IMR-90 (cell line): Measurements from ENCODE around the gene SLC25A41. TPM values are rescaled to one million over a fixed set of nuclear protein-coding genes. Genes with fewer than 3 reads are reported as not detected.
"Not testable (repeated sequence)": the region's sequence is repeated elsewhere in the genome, so short reads cannot be mapped to it uniquely, and the experiment has no call there.

Experiments
- ATAC-seq: fragments of 200-7000 bp; cut with Tn5 transposase; 2 replicates; pipeline ENCODE4 v1.9.1; 2020; ENCODE audit warnings: low read depth, mild to moderate bottlenecking, moderate library complexity
- BruUV-seq: library from RNA; stranded (reverse); fragments of 400-500 nt; replicated peaks from 2 replicates; lab custom pipeline; 2021; lab: Mats Ljungman, UMichigan
- CTCF ChIA-PET: fragments of 300-600 bp; formaldehyde crosslinking; extraction: SDS; loops from one replicate; lab custom pipeline; 2021; ENCODE audit warnings: antibody characterized with exemption; lab: Yijun Ruan, JAX
- POLR2A ChIA-PET: fragments of 300-600 bp; sonication (Branson Sonifier 250); formaldehyde crosslinking; loops from one replicate; lab custom pipeline; 2022; ENCODE audit warnings: antibody characterized with exemption; ENCODE audit not compliant: unreplicated experiment; lab: Charles Lee
- DNase-seq: peaks from one replicate; pipeline ENCODE4 v3.0.0; 2013
- H2AFZ ChIP-seq: replicated peaks from 2 replicates; pipeline ENCODE3; 2013; ENCODE audit warnings: low read length, mild to moderate bottlenecking; ENCODE audit not compliant: poor library complexity
- H2AK5ac ChIP-seq: 2 replicates; pipeline ENCODE4 v1.6.1; 2013; ENCODE audit warnings: low read depth, low read length, inconsistent platforms
- H2AK9ac ChIP-seq: replicated peaks from 2 replicates; pipeline ENCODE3; 2013; ENCODE audit warnings: mild to moderate bottlenecking, low read depth, low read length, moderate library complexity; ENCODE audit not compliant: poor library complexity
- H2BK120ac ChIP-seq: 2 replicates; pipeline ENCODE4 v1.6.1; 2013; ENCODE audit warnings: low read depth, low read length, inconsistent platforms
- H2BK15ac ChIP-seq: 3 replicates; pipeline ENCODE4 v1.6.1; 2013; ENCODE audit warnings: low read depth, low read length, inconsistent platforms
- H2BK20ac ChIP-seq: 2 replicates; pipeline ENCODE4 v1.6.1; 2013; ENCODE audit warnings: low read depth, mild to moderate bottlenecking, inconsistent platforms, low read length, moderate library complexity
- H2BK5ac ChIP-seq: 2 replicates; pipeline ENCODE4 v1.6.1; 2013; ENCODE audit warnings: mild to moderate bottlenecking, low read depth, low read length, inconsistent platforms; ENCODE audit not compliant: poor library complexity, severe bottlenecking
- H3K14ac ChIP-seq: replicated peaks from 2 replicates; pipeline ENCODE4 v1.6.1; 2013; ENCODE audit warnings: low read depth, low read length, inconsistent platforms
- H3K18ac ChIP-seq: 2 replicates; pipeline ENCODE4 v1.6.1; 2013; ENCODE audit warnings: low read depth, low read length, control low read depth
- H3K23ac ChIP-seq: 2 replicates; pipeline ENCODE4 v1.6.1; 2013; ENCODE audit warnings: low read depth, low read length, inconsistent platforms
- H3K27ac ChIP-seq: 2 replicates; pipeline ENCODE4 v1.5.1; 2013; ENCODE audit warnings: mild to moderate bottlenecking, control low read depth, low read length; ENCODE audit not compliant: insufficient read depth
- H3K27me3 ChIP-seq: 2 replicates; pipeline ENCODE4 v1.6.1; 2013; ENCODE audit warnings: low read length; ENCODE audit not compliant: control insufficient read depth, insufficient read depth
- H3K36me3 ChIP-seq: 2 replicates; pipeline ENCODE4 v1.6.1; 2013; ENCODE audit warnings: low read length, mixed read lengths; ENCODE audit not compliant: control insufficient read depth, insufficient read depth
- H3K4ac ChIP-seq: 2 replicates; pipeline ENCODE4 v1.6.1; 2013; ENCODE audit warnings: low read depth, low read length, inconsistent platforms
- H3K4me1 ChIP-seq: 2 replicates; pipeline ENCODE4 v1.6.1; 2013; ENCODE audit warnings: low read length, mixed read lengths; ENCODE audit not compliant: control insufficient read depth, insufficient read depth
- H3K4me2 ChIP-seq: 2 replicates; pipeline ENCODE4 v1.6.1; 2013; ENCODE audit warnings: low read depth, mild to moderate bottlenecking, control low read depth, low read length, moderate library complexity
- H3K4me3 ChIP-seq: 2 replicates; pipeline ENCODE4 v1.5.1; 2013; ENCODE audit warnings: low read depth, mild to moderate bottlenecking, control low read depth, low read length, moderate library complexity; ENCODE audit not compliant: insufficient read depth
- H3K56ac ChIP-seq: 2 replicates; pipeline ENCODE4 v1.6.1; 2013; ENCODE audit warnings: low read length, inconsistent platforms; ENCODE audit not compliant: insufficient read depth; ENCODE audit errors: extremely low read depth
- H3K79me1 ChIP-seq, 2 experiments: 2 replicates each; pipeline ENCODE4 v1.6.1; 2013; ENCODE audit warnings: low read length in 2 of 2, inconsistent platforms in 1 of 2, low read depth in 1 of 2
- H3K9ac ChIP-seq: 2 replicates; pipeline ENCODE4 v1.6.1; 2013; ENCODE audit warnings: low read depth, low read length, control low read depth
- H3K9me1 ChIP-seq: 2 replicates; pipeline ENCODE4 v1.6.1; 2013; ENCODE audit warnings: low read length, inconsistent platforms; ENCODE audit not compliant: insufficient read depth
- H3K9me3 ChIP-seq: 2 replicates; pipeline ENCODE4 v1.6.1; 2013; ENCODE audit warnings: low read length; ENCODE audit not compliant: control insufficient read depth, insufficient read depth
- H4K20me1 ChIP-seq: 2 replicates; pipeline ENCODE4 v1.6.1; 2013; ENCODE audit warnings: low read length, inconsistent platforms; ENCODE audit not compliant: insufficient read depth
- H4K5ac ChIP-seq: 2 replicates; pipeline ENCODE4 v1.6.1; 2013; ENCODE audit warnings: mild to moderate bottlenecking, low read depth, low read length, control low read depth
- H4K8ac ChIP-seq, 2 experiments: 2 replicates each; pipeline ENCODE4 v1.6.1; 2013; ENCODE audit warnings: low read depth in 2 of 2, low read length in 2 of 2, control low read depth in 1 of 2, inconsistent platforms in 1 of 2
- H4K91ac ChIP-seq: 2 replicates; pipeline ENCODE4 v1.6.1; 2013; ENCODE audit warnings: low read depth, low read length, inconsistent platforms; ENCODE audit not compliant: insufficient read depth
- BHLHE40 ChIP-seq: fragments of 150-350 bp; IDR thresholded peaks from 2 replicates; pipeline ENCODE4 v1.6.1; 2016; ENCODE audit warnings: mild to moderate bottlenecking, low read depth, low read length
- WGBS, 2 experiments: methylation state at CpG; one replicate each; pipeline versions ENCODE4 v1.1.5 to v1.1.7; 2013; ENCODE audit warnings: missing lambda C conversion rate in 2 of 2; ENCODE audit not compliant: insufficient read length in 1 of 2; ENCODE audit errors: extremely low coverage in 2 of 2; 5-methylcytosine and 5-hydroxymethylcytosine counted together
- dilution Hi-C: fragments of 300-500 bp; cut with HindIII; formaldehyde crosslinking; loops from one replicate; pipeline ENCODE4 v1.14.3; 2018; ENCODE audit warnings: low sequenced_read_pairs; ENCODE audit not compliant: unreplicated experiment
- in situ Hi-C: fragments of 300-500 bp; cut with MboI; formaldehyde crosslinking; loops from 3 replicates; pipeline ENCODE4 v1.14.3; 2019; ENCODE audit warnings: low sequenced_read_pairs, inconsistent platforms, mixed read lengths
- intact Hi-C: fragments of 100-400 bp; cut with micrococcal nuclease; formaldehyde crosslinking; loops from 2 replicates; pipeline ENCODE4 v1.10.0; 2022
- polyA plus RNA-seq, 3 experiments: library from polyadenylated mRNA; depleted of rRNA; stranded (reverse); fragments of >200 nt; gene quantifications; 2 replicates each; pipeline ENCODE4 v1.2.3, GENCODE V29; 2012; ENCODE audit warnings: low replicate concordance in 1 of 3
- total RNA-seq: library from RNA; depleted of rRNA; stranded (reverse); fragments of >200 nt; gene quantifications from 2 replicates; pipeline ENCODE4 v1.2.3, GENCODE V29; 2012

The SLC25A41 gene
- total and polyA plus RNA-seq, 2 of the 4 experiments (the other 2 are of a cell fraction) = not detected

DNA sequence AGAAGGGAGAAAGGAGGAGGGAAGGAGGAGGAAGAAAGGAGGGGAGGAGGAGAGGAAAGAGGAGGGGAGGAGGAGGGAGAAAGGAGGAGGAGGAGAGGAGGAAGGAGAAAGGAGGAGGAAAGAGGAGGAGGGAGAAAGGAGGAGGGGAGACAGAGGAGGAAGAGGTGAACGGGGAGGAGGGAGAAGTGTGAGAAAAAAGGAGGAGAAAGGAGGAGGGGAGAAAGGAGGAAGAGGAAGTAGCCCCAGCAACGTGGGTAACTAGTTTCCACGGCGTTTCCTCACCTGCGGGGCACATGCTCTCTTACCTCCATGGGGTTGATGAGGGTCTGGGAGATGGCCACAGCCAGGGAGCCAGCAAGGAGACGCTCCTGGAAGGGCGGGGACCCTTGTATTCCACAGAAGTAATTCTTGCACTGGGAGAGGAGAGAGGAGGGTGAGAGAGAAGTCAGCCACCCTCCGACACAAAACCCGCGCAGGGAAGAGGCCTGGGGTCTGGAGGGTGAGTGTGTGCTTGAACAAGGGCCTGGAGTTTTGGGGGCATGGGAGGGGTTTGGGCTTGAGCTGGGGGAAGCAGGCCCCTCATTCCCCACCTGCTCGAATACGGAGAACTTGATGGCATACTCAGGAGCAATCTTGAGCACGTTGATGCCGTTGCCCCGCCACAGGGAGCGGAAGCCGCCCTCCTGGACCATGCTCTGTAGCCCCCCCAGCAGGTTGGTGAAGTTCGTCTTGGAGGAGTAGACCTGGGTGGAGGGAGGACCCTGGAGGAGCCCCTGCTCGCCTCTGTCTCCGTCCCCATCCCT is 3.9 kb downstream of the SLC25A41 start (continued):
- TF ChIP-seq BHLHE40 = no peak

DNA sequence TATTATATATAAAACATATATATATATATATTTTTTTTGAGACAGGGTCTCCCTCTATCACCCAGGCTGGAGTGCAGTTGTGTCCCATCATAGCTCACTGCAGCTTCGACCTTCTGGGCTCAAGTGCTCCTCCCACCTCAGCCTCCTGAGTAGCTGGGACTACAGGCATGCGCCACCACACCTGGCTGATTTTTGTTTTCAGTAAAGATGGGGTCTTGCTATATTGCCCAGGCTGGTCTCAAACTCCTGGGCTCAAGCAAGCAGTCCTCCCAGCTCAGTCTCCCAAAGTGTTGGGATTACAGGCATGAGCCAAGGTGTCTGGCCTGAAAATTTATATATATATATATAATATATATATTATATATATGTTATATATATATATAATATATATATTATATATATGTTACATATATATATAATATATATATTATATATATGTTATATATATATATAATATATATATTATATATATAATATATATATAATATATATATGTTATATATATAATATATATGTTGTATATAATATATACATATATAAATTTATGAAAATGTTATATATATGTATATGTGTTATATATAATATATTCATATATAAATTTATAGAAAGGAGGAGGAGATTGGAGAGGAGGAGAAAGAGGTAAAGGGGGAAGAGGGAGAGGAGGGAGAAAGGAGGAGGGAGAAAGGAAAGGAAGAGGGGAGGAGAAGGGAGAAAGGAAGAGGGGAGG is 4.7 kb downstream of the SLC25A41 start:
- H3K4me1 ChIP-seq, H3K9me3 ChIP-seq, H3K4me2 ChIP-seq, H2BK15ac ChIP-seq, H3K23ac ChIP-seq, H2BK20ac ChIP-seq, H2AK9ac ChIP-seq, H2AK5ac ChIP-seq, in situ Hi-C loops, H2BK120ac ChIP-seq, H4K20me1 ChIP-seq, H3K18ac ChIP-seq, DNase-seq, BruUV-seq, H3K79me1 ChIP-seq, H3K9ac ChIP-seq, ATAC-seq, H4K91ac ChIP-seq, H3K9me1 ChIP-seq, H3K4me3 ChIP-seq, H2AFZ ChIP-seq, H4K5ac ChIP-seq, H3K36me3 ChIP-seq, H3K56ac ChIP-seq, H3K27ac ChIP-seq, H3K4ac ChIP-seq, H3K14ac ChIP-seq, intact Hi-C loops, H3K27me3 ChIP-seq, H4K8ac ChIP-seq, H2BK5ac ChIP-seq, CTCF ChIA-PET, POLR2A ChIA-PET, dilution Hi-C loops: not testable (repeated sequence)
- no CpG with 5 or more reads among the region's 2 CpGs for WGBS, 2 experiments
